ENCODE results near the gene MAL. TPM values are rescaled to one million over a fixed set of nuclear protein-coding genes. Genes with fewer than 3 reads are reported as not detected.
A peak's percentile ranks its signal among the peaks of the same experiment; 100 is the strongest.

The MAL gene
- total RNA-seq, 2 donors from 2014 or later, result 3.1 to 8.0 TPM

DNA sequence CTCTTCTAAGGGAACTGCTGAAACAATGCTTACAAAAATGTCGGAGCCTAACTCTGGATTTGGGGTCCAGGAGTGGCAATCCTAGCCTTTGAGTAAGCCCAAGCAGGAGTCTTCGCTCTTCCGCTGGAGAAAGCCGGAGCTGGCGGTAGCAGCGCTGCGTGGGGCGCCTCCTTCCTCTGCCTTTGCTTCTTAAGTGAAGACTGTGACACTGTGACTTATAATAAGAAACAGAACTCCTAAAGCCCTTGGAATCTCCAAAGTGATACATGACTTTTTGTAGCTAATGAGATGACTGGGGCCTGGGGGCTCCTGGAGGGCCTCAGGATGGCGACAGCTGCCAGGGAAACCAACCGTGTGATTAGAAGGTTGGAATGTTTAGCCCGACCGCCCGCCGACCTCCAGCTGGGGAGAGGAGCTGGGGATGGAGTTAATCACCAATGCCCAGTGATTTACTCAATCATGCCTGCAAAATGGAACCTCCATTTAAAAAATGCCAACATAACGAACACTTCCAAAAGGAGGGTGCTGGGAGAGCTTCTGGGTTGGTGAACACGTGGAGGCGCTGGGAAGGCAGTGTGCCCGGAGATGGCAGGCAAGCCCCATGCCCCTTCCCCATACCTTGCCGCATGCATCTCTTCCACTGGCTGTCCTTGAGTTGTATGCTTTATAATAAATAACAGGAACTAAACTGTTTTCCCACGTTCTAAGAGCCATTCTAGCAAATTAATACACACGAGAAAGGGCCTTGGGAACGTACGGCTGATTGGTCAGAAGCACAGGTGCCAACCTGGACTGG, 29.0 kb upstream of the MAL start:
- H3K9me3 ChIP-seq, result no peaks in the 10 kb centered on the region
- no peaks in the 10 kb centered on the region for H3K36me3 ChIP-seq
- H3K27ac ChIP-seq, result no peak overlapping the region
- WGBS, result 74% methylated on average over 23 of the region's 23 CpGs
- no peaks in the 10 kb centered on the region for H3K4me1 ChIP-seq (replicated peaks)
- intact Hi-C loops (cut with DNase I), result no loop called here
- H3K27me3 ChIP-seq (replicated peaks; ENCODE audit: insufficient read depth), result no peaks in the 10 kb centered on the region
- TF ChIP-seq CTCF (IDR thresholded peaks at IDR 0.05) (no peak), POLR2A (IDR thresholded peaks at IDR 0.05) (no peak), POLR2AphosphoS5 (IDR thresholded peaks at IDR 0.05) (no peak)
- no peak overlapping the region for H3K4me3 ChIP-seq
- no peak for DNase-seq (ENCODE audit: low spot score)

DNA sequence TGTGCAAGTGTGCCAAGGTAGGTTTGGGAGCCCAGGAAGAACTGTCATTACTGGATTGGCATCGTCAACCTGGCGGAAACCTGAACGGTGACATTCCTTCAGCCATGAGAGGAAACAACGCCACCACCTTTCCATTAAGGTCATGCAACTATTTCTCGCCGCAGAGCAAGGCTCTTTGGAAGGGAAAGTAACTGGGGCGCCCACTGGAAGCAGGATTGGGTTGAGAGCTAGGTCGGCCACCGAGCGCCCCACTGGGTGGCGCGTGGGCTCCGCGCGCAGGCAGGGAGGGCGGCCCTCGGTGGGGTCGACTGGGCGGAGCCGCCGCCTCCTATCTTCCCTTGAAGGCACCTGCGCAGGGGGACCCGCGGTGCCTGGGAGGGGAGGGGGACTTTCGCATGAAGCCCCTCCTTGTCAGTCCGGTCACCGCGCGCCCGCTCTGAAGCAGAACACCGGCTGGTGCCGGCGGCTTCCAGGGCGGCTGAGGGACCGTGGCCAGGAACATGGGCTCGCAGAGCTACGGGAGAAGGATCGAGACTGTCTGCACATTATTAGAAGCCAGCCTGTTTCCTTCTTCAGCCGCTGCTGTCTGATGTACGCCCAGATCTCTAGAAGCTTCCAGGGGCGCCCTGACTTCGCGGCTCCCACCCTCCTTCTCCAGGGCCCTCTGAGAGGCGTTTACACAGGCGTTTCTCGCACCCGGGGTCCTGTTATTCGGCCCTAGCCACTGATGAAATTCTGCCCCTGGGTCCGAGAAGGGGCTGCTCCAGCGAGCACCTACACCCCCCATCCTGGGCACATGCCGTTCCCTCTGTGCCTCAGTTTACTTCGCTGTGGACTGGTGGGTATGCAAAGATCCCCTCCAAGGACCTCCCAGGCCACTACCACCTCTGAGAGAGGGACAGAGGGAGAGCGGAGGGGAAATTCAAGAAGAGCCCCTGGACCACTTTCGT, 27.3 kb upstream of the MAL start:
- Histone ChIP-seq H3K9me3 (no peaks in the 10 kb centered on the region), H3K4me3 (peak overlapping the region; percentile 22 to 28), H3K4me1 (replicated peaks) (no peaks in the 10 kb centered on the region), H3K27me3 (replicated peaks; ENCODE audit: insufficient read depth) (no peaks in the 10 kb centered on the region), H3K27ac (no peak overlapping the region), H3K36me3 (no peaks in the 10 kb centered on the region)
- TF ChIP-seq CTCF (IDR thresholded peaks at IDR 0.05) (peak in 1 of 4 experiments; percentile 27), POLR2A (IDR thresholded peaks at IDR 0.05) (no peak), POLR2AphosphoS5 (IDR thresholded peaks at IDR 0.05) (peak; percentile 17)
- DNase-seq (ENCODE audit: low spot score), result peak; percentile 40
- WGBS, result 12% methylated on average over 50 of the region's 54 CpGs
- intact Hi-C loops (cut with DNase I), result no loop called here

DNA sequence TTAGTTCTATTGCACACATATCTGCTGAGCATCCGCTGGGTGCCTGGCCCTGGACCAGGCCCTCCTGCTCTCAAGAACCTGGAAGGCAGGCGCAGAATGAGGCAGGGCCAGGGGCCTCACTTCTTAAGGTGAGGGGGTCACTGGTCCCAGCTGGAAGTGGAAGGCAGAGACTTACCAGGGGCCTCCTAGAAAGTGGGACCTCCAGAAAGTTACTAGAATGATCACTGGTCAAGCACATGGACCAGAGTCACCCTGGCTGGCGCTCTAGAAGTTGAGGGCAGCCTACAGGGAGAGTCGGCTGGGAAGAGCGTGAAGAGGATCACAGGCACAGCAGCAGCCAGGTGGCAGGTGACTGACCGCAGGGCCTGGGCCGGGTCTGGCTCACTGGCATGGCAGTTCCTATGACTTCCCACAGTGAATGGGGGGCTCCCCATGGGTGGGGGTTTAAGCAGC, 26.1 kb upstream of the MAL start:
- TF ChIP-seq POLR2A (IDR thresholded peaks at IDR 0.05) (no peak), POLR2AphosphoS5 (IDR thresholded peaks at IDR 0.05) (no peak), CTCF (IDR thresholded peaks at IDR 0.05) (no peak)
- H3K9me3 ChIP-seq, result no peaks in the 10 kb centered on the region
- no peak overlapping the region for H3K27ac ChIP-seq
- H3K36me3 ChIP-seq, result no peaks in the 10 kb centered on the region
- no peaks in the 10 kb centered on the region for H3K27me3 ChIP-seq (replicated peaks; ENCODE audit: insufficient read depth)
- intact Hi-C loops (cut with DNase I), result no loop called here
- DNase-seq (ENCODE audit: low spot score), result no peak
- WGBS, result 99% methylated on average over 7 of the region's 7 CpGs
- H3K4me3 ChIP-seq, result no peak overlapping the region
- no peaks in the 10 kb centered on the region for H3K4me1 ChIP-seq (replicated peaks)

GRCh38 chr2:95001051-95001562, 24.4 kb upstream of the MAL start:
- H3K9me3 ChIP-seq, result no peaks in the 10 kb centered on the region
- intact Hi-C loops (cut with DNase I), result no loop called here
- WGBS, result 79% methylated on average over 5 of the region's 5 CpGs
- H3K4me3 ChIP-seq, result no peak overlapping the region
- no peak for DNase-seq (ENCODE audit: low spot score)
- no peaks in the 10 kb centered on the region for H3K36me3 ChIP-seq
- TF ChIP-seq CTCF (IDR thresholded peaks at IDR 0.05), result no peak
- no peak for TF ChIP-seq POLR2A (IDR thresholded peaks at IDR 0.05)
- no peak for TF ChIP-seq POLR2AphosphoS5 (IDR thresholded peaks at IDR 0.05)
- H3K4me1 ChIP-seq (replicated peaks), result no peaks in the 10 kb centered on the region
- H3K27ac ChIP-seq, result no peak overlapping the region
- no peaks in the 10 kb centered on the region for H3K27me3 ChIP-seq (replicated peaks; ENCODE audit: insufficient read depth)

Measured in prostate gland (tissue), 2 donors.